Vagina (tissue), 2 donors: ENCODE results near the gene LTBP2. TPM values are rescaled to one million over a fixed set of nuclear protein-coding genes. Genes with fewer than 3 reads are reported as not detected.

Experiments
- DNase-seq, 2 donors: peaks; one replicate each; pipeline ENCODE4 v3.0.0-alpha.2; 2017; ENCODE audit errors: extremely low spot score in 2 of 2
- H3K27ac ChIP-seq: fragments of 200-600 bp; sonication (generic); one replicate; pipeline ENCODE4 v1.5.1; 2019
- H3K27me3 ChIP-seq: fragments of 200-600 bp; sonication (generic); one replicate; pipeline ENCODE4 v1.5.1; 2019
- H3K36me3 ChIP-seq, 2 donors: fragments of 200-600 bp; sonication (generic); one replicate each; pipeline ENCODE4 v1.5.1; 2017 to 2019
- H3K4me1 ChIP-seq: fragments of 200-600 bp; sonication (generic); one replicate; pipeline ENCODE4 v1.5.1; 2019
- H3K4me3 ChIP-seq, 2 donors: fragments of 200-600 bp; sonication (generic); 1 replicate in 1 of 2; 2 replicates in 1 of 2; pipeline ENCODE4 v1.5.1; 2016 to 2019
- H3K9me3 ChIP-seq: fragments of 200-600 bp; sonication (generic); one replicate; pipeline ENCODE4 v1.5.1; 2019
- CTCF ChIP-seq, 3 experiments: fragments of 450-650 bp in 2 of 3; fragments of 200-600 bp in 1 of 3; sonication (generic) in 1 of 3; IDR thresholded peaks; one replicate each; pipeline ENCODE4 v1.5.1; 2017 to 2019; ENCODE audit warnings: antibody characterized with exemption in 3 of 3, mild to moderate bottlenecking in 2 of 3, moderate library complexity in 2 of 3
- POLR2A ChIP-seq, 2 donors: fragments of 450-650 bp; IDR thresholded peaks; one replicate each; pipeline ENCODE4 v1.6.1; 2017; ENCODE audit warnings: antibody characterized with exemption in 2 of 2, mild to moderate bottlenecking in 2 of 2, moderate library complexity in 2 of 2
- POLR2AphosphoS5 ChIP-seq, 2 donors: sonication (generic); formaldehyde crosslinking; IDR thresholded peaks; one replicate each; pipeline ENCODE4 v1.9.0; 2017; ENCODE audit warnings: antibody characterized with exemption in 2 of 2, mild to moderate bottlenecking in 2 of 2, low read depth in 1 of 2; ENCODE audit not compliant: insufficient read depth in 1 of 2
- intact Hi-C: fragments of 100-400 bp; cut with DNase I; formaldehyde crosslinking; loops from one replicate; pipeline ENCODE4 v1.15.1; 2023
- total RNA-seq: library from RNA; depleted of rRNA; stranded (reverse); fragments of >200 nt; gene quantifications from one replicate; pipeline ENCODE4 v1.2.3, GENCODE V29; 2016

The LTBP2 gene
- total RNA-seq, 1 donor from 2014 or later = 52.5 TPM

DNA sequence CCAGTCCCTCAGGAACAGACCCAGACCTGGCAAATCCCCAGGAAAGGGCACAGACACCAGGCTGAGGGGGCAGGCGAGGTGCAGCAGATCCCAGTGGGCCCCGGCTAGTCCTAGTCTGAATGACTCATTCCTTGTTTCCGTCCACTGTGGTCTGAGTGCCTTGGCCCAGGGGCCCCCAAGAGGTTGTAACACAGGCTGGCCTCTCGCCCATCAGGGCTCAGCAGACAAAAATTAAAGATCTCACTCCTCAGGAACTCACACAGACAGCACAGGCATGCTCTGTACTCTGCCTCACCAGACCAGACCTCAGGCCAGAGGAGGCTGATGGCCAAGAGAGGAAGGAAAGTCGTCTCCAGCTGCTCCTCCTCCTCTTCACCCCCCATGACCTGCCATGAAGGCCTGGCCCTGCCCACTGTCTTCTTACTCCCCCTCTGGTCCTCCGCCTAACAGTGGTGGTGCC lies 7.7 kb upstream of the LTBP2 start:
- Histone ChIP-seq H3K27me3 (no peaks in the 10 kb centered on the region), H3K9me3 (no peaks in the 10 kb centered on the region), H3K27ac (peak overlapping the region; percentile 66), H3K36me3 (no peaks in the 10 kb centered on the region), H3K4me1 (peaks cover 69% of the 10 kb centered on the region), H3K4me3 (no peak overlapping the region)
- intact Hi-C loops = no loop called here
- TF ChIP-seq POLR2AphosphoS5 (IDR thresholded peaks at IDR 0.05; ENCODE audit: insufficient read depth in 1 of 2, low read depth in 1 of 2) (peak; percentile 71 to 83), POLR2A (IDR thresholded peaks at IDR 0.05) (no peak), CTCF (IDR thresholded peaks at IDR 0.05) (no peak)
- DNase-seq = peak in 1 of 2 donors; percentile 98

DNA sequence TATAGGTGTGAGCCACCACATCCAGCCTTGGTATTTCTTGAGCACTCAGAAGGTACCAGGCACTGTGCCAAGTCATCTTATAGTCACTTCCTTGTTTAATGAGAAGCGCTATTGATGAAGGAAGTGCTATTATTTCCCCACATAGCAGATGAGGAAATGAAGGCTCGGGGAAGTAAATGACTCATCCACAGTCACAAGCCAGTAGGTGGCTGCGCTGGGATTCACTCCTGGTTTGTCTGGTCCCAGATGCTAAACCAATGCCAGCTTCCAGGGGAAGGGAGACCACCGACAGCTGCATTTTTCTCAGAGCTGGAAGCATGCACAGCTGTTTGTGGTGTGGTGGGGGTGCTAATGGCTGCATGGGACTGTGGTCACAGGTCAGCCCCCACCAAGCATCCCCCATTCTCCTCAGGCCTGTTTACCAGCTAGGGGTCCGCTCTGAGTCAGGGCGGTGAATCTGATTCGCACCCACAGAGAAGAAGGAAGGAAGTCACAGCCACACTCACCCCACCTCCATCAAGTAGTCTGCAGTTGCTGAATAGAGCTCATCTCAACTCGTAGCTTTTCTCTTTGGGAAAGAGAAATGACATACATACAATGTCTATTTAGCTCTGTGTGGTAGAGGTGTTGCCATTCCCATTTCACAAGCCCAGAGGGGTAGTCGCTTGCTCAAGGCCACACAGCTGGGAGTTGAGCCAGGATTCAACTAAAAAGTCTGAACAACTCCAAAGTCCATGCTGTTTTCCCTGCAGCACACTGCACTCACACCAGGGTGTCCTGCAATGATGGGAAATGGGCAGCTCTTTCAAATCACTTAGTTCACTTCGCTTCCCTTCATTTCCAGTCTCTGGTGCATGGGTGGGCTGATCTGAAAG lies 6.3 kb upstream of the LTBP2 start:
- peak overlapping the region; percentile 66 for H3K27ac ChIP-seq
- no peaks in the 10 kb centered on the region for H3K36me3 ChIP-seq
- DNase-seq = no peak
- no peaks in the 10 kb centered on the region for H3K27me3 ChIP-seq
- H3K4me1 ChIP-seq = peaks cover 79% of the 10 kb centered on the region
- intact Hi-C loops = no loop called here
- no peak overlapping the region for H3K4me3 ChIP-seq
- TF ChIP-seq POLR2A (IDR thresholded peaks at IDR 0.05) (no peak), POLR2AphosphoS5 (IDR thresholded peaks at IDR 0.05; ENCODE audit: insufficient read depth in 1 of 2, low read depth in 1 of 2) (peak; percentile 37 to 61)
- H3K9me3 ChIP-seq = no peaks in the 10 kb centered on the region

DNA sequence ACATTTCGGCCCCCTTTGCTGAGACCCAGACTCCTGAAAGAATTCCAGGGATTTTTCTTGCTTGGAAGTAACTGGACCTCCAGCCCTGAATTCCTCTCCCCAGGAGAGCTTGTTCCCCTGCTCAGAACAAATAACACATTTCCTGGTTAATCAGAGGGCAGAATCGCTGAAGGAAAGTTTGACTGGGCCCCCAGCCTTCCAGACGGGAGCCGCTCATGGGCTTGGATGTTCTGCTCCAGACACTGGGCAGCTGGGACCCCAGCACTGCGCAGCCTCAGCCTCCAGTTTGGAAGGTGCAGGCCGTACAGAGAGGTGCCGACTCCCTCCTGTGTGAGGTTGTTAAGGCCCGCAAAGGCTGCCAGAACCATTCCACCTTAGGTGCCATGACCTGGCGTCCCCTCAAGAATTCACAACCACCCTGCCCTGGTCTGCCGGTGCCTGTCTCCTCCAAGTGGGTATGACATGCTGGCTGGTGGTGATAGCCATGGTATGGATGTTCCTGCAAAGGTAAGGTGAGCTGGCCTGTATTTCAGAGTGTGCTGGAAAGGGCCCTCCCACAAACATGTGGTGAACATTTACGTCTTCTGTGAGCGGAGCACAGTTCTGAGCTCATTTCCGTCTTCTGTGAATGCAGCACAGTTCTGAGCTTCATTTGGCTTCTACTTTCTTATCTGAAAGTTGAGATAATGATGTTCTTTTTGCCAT lies 5.1 kb upstream of the LTBP2 start:
- peaks cover 85% of the 10 kb centered on the region for H3K4me1 ChIP-seq
- intact Hi-C loops = no loop called here

GRCh38 chr14:74616507-74616906 lies 4.5 kb upstream of the LTBP2 start:
- peak overlapping the region; percentile 31 for H3K27ac ChIP-seq
- intact Hi-C loops = no loop called here
- H3K9me3 ChIP-seq = no peaks in the 10 kb centered on the region
- TF ChIP-seq CTCF (IDR thresholded peaks at IDR 0.05) (no peak), POLR2AphosphoS5 (IDR thresholded peaks at IDR 0.05; ENCODE audit: insufficient read depth in 1 of 2, low read depth in 1 of 2) (peak in 1 of 2 donors; percentile 52)
- H3K4me3 ChIP-seq = no peak overlapping the region
- H3K27me3 ChIP-seq = no peaks in the 10 kb centered on the region
- H3K36me3 ChIP-seq = no peaks in the 10 kb centered on the region
- DNase-seq = no peak
- peaks cover 84% of the 10 kb centered on the region for H3K4me1 ChIP-seq

More for the DNA sequence above, 5.1 kb upstream of the LTBP2 start:
- no peaks in the 10 kb centered on the region for H3K27me3 ChIP-seq
- H3K27ac ChIP-seq = peak overlapping the region; percentile 31
- no peaks in the 10 kb centered on the region for H3K36me3 ChIP-seq
- no peak for TF ChIP-seq POLR2AphosphoS5 (IDR thresholded peaks at IDR 0.05; ENCODE audit: insufficient read depth in 1 of 2, low read depth in 1 of 2)
- no peak for TF ChIP-seq POLR2A (IDR thresholded peaks at IDR 0.05)
- TF ChIP-seq CTCF (IDR thresholded peaks at IDR 0.05) = no peak
- H3K4me3 ChIP-seq = no peak overlapping the region
- no peaks in the 10 kb centered on the region for H3K9me3 ChIP-seq
- DNase-seq = no peak

DNA sequence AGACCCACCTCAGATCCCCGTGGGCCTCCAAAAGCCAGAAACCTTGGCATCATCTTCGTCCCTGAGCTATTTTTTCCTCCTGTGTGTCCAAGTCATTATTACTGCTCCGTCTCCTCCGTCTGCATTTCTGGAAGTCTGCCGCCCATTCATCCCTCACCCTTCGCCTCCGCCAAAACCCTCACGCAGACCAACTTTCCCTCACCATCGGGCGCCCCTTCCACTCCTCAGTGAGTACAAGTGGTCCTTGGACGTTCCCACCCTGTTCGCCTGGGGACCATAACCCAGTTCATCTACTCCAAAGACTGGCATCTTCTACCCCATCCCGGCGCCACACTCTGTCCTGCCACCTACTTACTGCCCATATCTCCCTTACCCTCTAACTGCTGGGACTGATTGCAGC lies 3.7 kb upstream of the LTBP2 start:
- intact Hi-C loops = no loop called here
- no peak overlapping the region for H3K4me3 ChIP-seq
- H3K4me1 ChIP-seq = peaks cover 84% of the 10 kb centered on the region
- no peak overlapping the region for H3K27ac ChIP-seq
- no peak for DNase-seq
- TF ChIP-seq POLR2A (IDR thresholded peaks at IDR 0.05) (no peak), POLR2AphosphoS5 (IDR thresholded peaks at IDR 0.05; ENCODE audit: insufficient read depth in 1 of 2, low read depth in 1 of 2) (no peak), CTCF (IDR thresholded peaks at IDR 0.05) (no peak)
- H3K27me3 ChIP-seq = no peaks in the 10 kb centered on the region
- H3K9me3 ChIP-seq = no peaks in the 10 kb centered on the region
- no peaks in the 10 kb centered on the region for H3K36me3 ChIP-seq
